ENCODE measurements around the gene ONECUT2.

GRCh38 chr18:57434536-57435494 lies at the start of gene ONECUT2:
- TF ChIP-seq TAF1 (conservative IDR thresholded peaks at IDR 0.05): no peak
- TF ChIP-seq CTCF (IDR thresholded peaks at IDR 0.05; ENCODE audit: low read depth, low read length, missing input control): no peak
- peak; percentile 94 for TF ChIP-seq REST (IDR thresholded peaks at IDR 0.05)
- no peak for TF ChIP-seq ATF3 (IDR thresholded peaks at IDR 0.05)
- peak in 1 of 2 donors; percentile 45 for TF ChIP-seq GABPA (IDR thresholded peaks at IDR 0.05 in 1 of 2, conservative IDR thresholded peaks at IDR 0.05 in 1 of 2)
- TF ChIP-seq RXRA (IDR thresholded peaks at IDR 0.05): no peak
- peak in 1 of 2 donors; percentile 26 for TF ChIP-seq RAD21 (IDR thresholded peaks at IDR 0.05)
- TF ChIP-seq SP1 (IDR thresholded peaks at IDR 0.05): peak; percentile 51
